Measurements from ENCODE around the gene TMEM231. TPM values are rescaled to one million over a fixed set of nuclear protein-coding genes. Genes with fewer than 3 reads are reported as not detected.
"Not testable (repeated sequence)": the region's sequence is repeated elsewhere in the genome, so short reads cannot be mapped to it uniquely, and the experiment has no call there.

TMEM231 gene
- total and polyA plus RNA-seq, 5 donors = 3.8 to 7.8 (median 6.4) TPM

- DNase-seq = no peak
- no peak overlapping the region for H3K27ac ChIP-seq (ENCODE audit: low read length)
- no peaks in the 10 kb centered on the region for H3K4me1 ChIP-seq (ENCODE audit: control insufficient read depth, insufficient read depth, low read length)
- H3K9me3 ChIP-seq (ENCODE audit: control insufficient read depth, low read length) = no peaks in the 10 kb centered on the region
- intact Hi-C loops (cut with DNase I) = no loop called here
- WGBS = 97% methylated on average over 7 of the region's 7 CpGs
- no peak overlapping the region for H3K4me3 ChIP-seq (ENCODE audit: low read length)
- H3K27me3 ChIP-seq (ENCODE audit: control insufficient read depth, insufficient read depth) = no peaks in the 10 kb centered on the region
- no peak for ATAC-seq
Measured at GRCh38 chr16:75546293-75546692, 9.8 kb downstream of the TMEM231 start.

DNA sequence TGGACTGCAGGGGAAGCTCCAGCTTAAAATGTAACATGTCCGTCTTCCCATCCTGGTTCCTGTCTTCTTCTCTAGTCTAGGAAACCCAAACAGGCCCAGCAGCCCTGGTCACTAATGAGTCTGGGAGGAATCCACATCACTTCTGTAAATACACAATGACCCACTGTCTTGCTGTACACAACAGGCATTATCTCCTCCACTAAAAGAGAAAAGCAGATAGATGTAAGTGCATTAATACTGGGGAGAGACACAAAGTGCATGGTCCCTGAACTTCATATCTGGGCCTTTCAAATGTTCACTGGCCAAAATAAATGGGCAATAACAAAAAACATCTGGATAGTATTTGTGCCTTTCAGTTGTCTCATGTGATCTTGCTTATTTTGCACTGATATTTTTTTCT is 10.2 kb downstream of the TMEM231 start:
- H3K9me3 ChIP-seq (ENCODE audit: control insufficient read depth, low read length); H3K4me1 ChIP-seq (ENCODE audit: control insufficient read depth, insufficient read depth, low read length); intact Hi-C loops (cut with DNase I): not testable (repeated sequence)

DNA sequence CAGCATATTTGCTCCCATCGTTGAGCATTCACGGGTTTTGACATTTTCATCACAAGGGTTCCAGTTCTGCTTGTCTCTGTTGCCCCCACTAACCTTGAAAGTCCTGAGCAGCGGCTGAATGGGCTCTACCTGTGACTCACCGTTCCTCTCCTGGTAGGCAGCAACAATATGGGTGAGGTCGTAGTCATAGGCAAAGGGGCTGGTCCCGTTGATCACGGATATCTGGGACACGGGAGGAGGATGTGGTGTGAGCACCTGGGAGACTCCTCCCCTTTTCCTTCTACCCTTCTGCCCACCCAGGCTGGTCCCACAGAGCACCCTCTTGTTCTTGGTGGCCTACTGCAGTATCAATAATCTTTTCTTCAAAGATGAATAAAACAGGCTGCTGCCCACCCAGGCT is 13.6 kb downstream of the TMEM231 start:
- WGBS = 92% methylated on average over 8 of the region's 8 CpGs
- ATAC-seq; H3K4me1 ChIP-seq (ENCODE audit: control insufficient read depth, insufficient read depth, low read length); H3K4me3 ChIP-seq (ENCODE audit: low read length); H3K9me3 ChIP-seq (ENCODE audit: control insufficient read depth, low read length); H3K27me3 ChIP-seq (ENCODE audit: control insufficient read depth, insufficient read depth); intact Hi-C loops (cut with DNase I); H3K27ac ChIP-seq (ENCODE audit: low read length); DNase-seq: not testable (repeated sequence)

More for the DNA sequence above, 10.2 kb downstream of the TMEM231 start:
- not testable (repeated sequence) for DNase-seq; H3K27me3 ChIP-seq (ENCODE audit: control insufficient read depth, insufficient read depth); H3K4me3 ChIP-seq (ENCODE audit: low read length); ATAC-seq; H3K27ac ChIP-seq (ENCODE audit: low read length)
- no CpG with 5 or more reads among the region's 1 CpG for WGBS

GRCh38 chr16:75541236-75541635 is 14.8 kb downstream of the TMEM231 start:
- 94% methylated on average over 5 of the region's 5 CpGs for WGBS
- Histone ChIP-seq H3K4me1 (ENCODE audit: control insufficient read depth, insufficient read depth, low read length) (no peaks in the 10 kb centered on the region), H3K27me3 (ENCODE audit: control insufficient read depth, insufficient read depth) (no peaks in the 10 kb centered on the region), H3K4me3 (ENCODE audit: low read length) (no peak overlapping the region), H3K9me3 (ENCODE audit: control insufficient read depth, low read length) (no peaks in the 10 kb centered on the region), H3K27ac (ENCODE audit: low read length) (no peak overlapping the region)
- DNase-seq (no peak), ATAC-seq (no peak)
- intact Hi-C loops (cut with DNase I) = no loop called here

- H3K9me3 ChIP-seq (ENCODE audit: control insufficient read depth, low read length); H3K27me3 ChIP-seq (ENCODE audit: control insufficient read depth, insufficient read depth); H3K4me3 ChIP-seq (ENCODE audit: low read length); H3K4me1 ChIP-seq (ENCODE audit: control insufficient read depth, insufficient read depth, low read length): not testable (repeated sequence)
- intact Hi-C loops (cut with DNase I) = loop anchor here in 2 of 4 donors (10.0 kb wide), 2 partner anchors 54 to 64 kb away; no protein-coding TSS in a partner anchor
- DNase-seq (peak in 1 of 3 donors; percentile 63), ATAC-seq (peak; percentile 87 to 90)
- peak overlapping the region; percentile 72 for H3K27ac ChIP-seq (ENCODE audit: low read length)
- 58% methylated on average over 7 of the region's 10 CpGs for WGBS
Measured at GRCh38 chr16:75538882-75539565, 17.0 kb downstream of the TMEM231 start.

DNA sequence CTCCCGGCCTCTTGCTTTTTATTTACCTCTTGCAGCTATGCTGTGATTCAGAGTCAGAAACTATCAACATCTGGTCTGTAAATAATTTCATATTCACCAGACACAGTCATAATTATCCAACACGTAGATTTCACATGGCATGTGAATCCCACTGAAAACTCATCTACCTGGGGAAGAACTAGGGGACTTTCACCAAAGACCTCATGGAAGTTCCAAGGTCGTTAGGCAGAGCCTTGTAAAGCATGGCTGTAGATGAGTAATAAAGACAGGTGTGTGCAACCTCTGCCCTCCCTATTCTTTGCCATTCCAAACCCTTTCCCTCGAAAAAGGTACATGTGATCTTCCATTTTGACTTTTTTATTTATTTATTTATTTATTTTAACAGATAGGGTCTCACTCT is 18.3 kb downstream of the TMEM231 start:
- Histone ChIP-seq H3K27me3 (ENCODE audit: control insufficient read depth, insufficient read depth) (no peaks in the 10 kb centered on the region), H3K9me3 (ENCODE audit: control insufficient read depth, low read length) (no peaks in the 10 kb centered on the region), H3K4me3 (ENCODE audit: low read length) (no peak overlapping the region), H3K27ac (ENCODE audit: low read length) (no peak overlapping the region), H3K4me1 (ENCODE audit: control insufficient read depth, insufficient read depth, low read length) (no peaks in the 10 kb centered on the region)
- intact Hi-C loops (cut with DNase I) = loop anchor here in 2 of 4 donors (10.0 kb wide), 2 partner anchors 53 to 63 kb away; no protein-coding TSS in a partner anchor
- WGBS = 91% methylated on average over 4 of the region's 4 CpGs
- ATAC-seq (no peak), DNase-seq (no peak)

GRCh38 chr16:75535901-75536300 is 20.2 kb downstream of the TMEM231 start, which contains the start of gene CHST5:
Gene CHST5 (minus strand): TSS chr16:75536108. CDS start chr16:75530384, 5,724 bp downstream.
- 91% methylated on average over 7 of the region's 7 CpGs for WGBS
- intact Hi-C loops (cut with DNase I) = loop anchor here in 2 of 4 donors (10.0 kb wide), 2 partner anchors 51 to 61 kb away; no protein-coding TSS in a partner anchor
- Histone ChIP-seq H3K27me3 (ENCODE audit: control insufficient read depth, insufficient read depth) (no peaks in the 10 kb centered on the region), H3K4me1 (ENCODE audit: control insufficient read depth, insufficient read depth, low read length) (no peaks in the 10 kb centered on the region), H3K9me3 (ENCODE audit: control insufficient read depth, low read length) (no peaks in the 10 kb centered on the region), H3K27ac (ENCODE audit: low read length) (no peak within 1 kb of the TSS), H3K4me3 (ENCODE audit: low read length) (no peak within 1 kb of the TSS)
- DNase-seq (no peak), ATAC-seq (no peak)

GRCh38 chr16:75535211-75535843 is 20.7 kb downstream of the TMEM231 start:
- Histone ChIP-seq H3K27me3 (ENCODE audit: control insufficient read depth, insufficient read depth) (no peaks in the 10 kb centered on the region), H3K4me1 (ENCODE audit: control insufficient read depth, insufficient read depth, low read length) (no peaks in the 10 kb centered on the region), H3K27ac (ENCODE audit: low read length) (no peak overlapping the region), H3K9me3 (ENCODE audit: control insufficient read depth, low read length) (no peaks in the 10 kb centered on the region), H3K4me3 (ENCODE audit: low read length) (no peak overlapping the region)
- ATAC-seq (no peak), DNase-seq (peak in 1 of 3 donors; percentile 66)
- intact Hi-C loops (cut with DNase I) = loop anchor here in 2 of 4 donors (10.0 kb wide), 2 partner anchors 51 to 61 kb away; no protein-coding TSS in a partner anchor
- WGBS = 61% methylated on average over 34 of the region's 34 CpGs

- intact Hi-C loops (cut with DNase I) = loop anchor here in 2 of 4 donors (10.0 kb wide), 2 partner anchors 50 to 60 kb away; no protein-coding TSS in a partner anchor
- H3K27ac ChIP-seq (ENCODE audit: low read length) = no peak overlapping the region
- no peak for DNase-seq
- 80% methylated on average over 19 of the region's 19 CpGs for WGBS
- H3K4me3 ChIP-seq (ENCODE audit: low read length) = no peak overlapping the region
- H3K27me3 ChIP-seq (ENCODE audit: control insufficient read depth, insufficient read depth) = no peaks in the 10 kb centered on the region
- H3K4me1 ChIP-seq (ENCODE audit: control insufficient read depth, insufficient read depth, low read length) = no peaks in the 10 kb centered on the region
- H3K9me3 ChIP-seq (ENCODE audit: control insufficient read depth, low read length) = no peaks in the 10 kb centered on the region
- ATAC-seq = no peak
Measured at GRCh38 chr16:75534560-75535205, 21.4 kb downstream of the TMEM231 start.

- Histone ChIP-seq H3K9me3 (ENCODE audit: control insufficient read depth, low read length) (no peaks in the 10 kb centered on the region), H3K27ac (ENCODE audit: low read length) (no peak overlapping the region), H3K4me1 (ENCODE audit: control insufficient read depth, insufficient read depth, low read length) (no peaks in the 10 kb centered on the region), H3K27me3 (ENCODE audit: control insufficient read depth, insufficient read depth) (no peaks in the 10 kb centered on the region), H3K4me3 (ENCODE audit: low read length) (no peak overlapping the region)
- ATAC-seq (no peak), DNase-seq (no peak)
- intact Hi-C loops (cut with DNase I) = loop anchor here in 2 of 4 donors (10.0 kb wide), 2 partner anchors 48 to 58 kb away; no protein-coding TSS in a partner anchor
- 90% methylated on average over 2 of the region's 2 CpGs for WGBS
Measured at GRCh38 chr16:75532791-75533190, 23.3 kb downstream of the TMEM231 start.

Measured in right cardiac atrium (tissue), 5 donors.